HepG2 (cell line): ENCODE results near the gene BEST2. TPM values are rescaled to one million over a fixed set of nuclear protein-coding genes. Genes with fewer than 3 reads are reported as not detected.

Experiments
- ATAC-seq: fragments of 200-7000 bp; cut with Tn5 transposase; 3 replicates; pipeline ENCODE4 v1.9.1; 2020; ENCODE audit warnings: mild to moderate bottlenecking, moderate library complexity
- BruUV-seq: library from RNA; stranded (reverse); fragments of 400-500 nt; replicated peaks from 2 replicates; lab custom pipeline; 2021; lab: Mats Ljungman, UMichigan
- CTCF ChIA-PET: fragments of 300-600 bp; formaldehyde crosslinking; extraction: SDS; loops from one replicate; lab custom pipeline; 2021; ENCODE audit warnings: low total read pairs, inconsistent platforms, low intra/inter-chr PET ratio; lab: Yijun Ruan, JAX
- POLR2A ChIA-PET: fragments of 350-600 bp; sonication (Branson Sonifier 250); formaldehyde crosslinking; loops from one replicate; lab custom pipeline; 2020; ENCODE audit warnings: antibody characterized with exemption, inconsistent platforms; lab: Yijun Ruan, JAX
- DNase-seq: peaks from one replicate; pipeline ENCODE4 v3.0.0-alpha.2; 2015; ENCODE audit warnings: low spot score
- FAIRE-seq: peaks from 3 replicates; lab custom pipeline; 2011; peaks lifted over from hg19 to GRCh38; lab: Jason Lieb, UNC
- H2AFZ ChIP-seq: one replicate; pipeline ENCODE4 v1.6.1; 2011; ENCODE audit warnings: low read length, inconsistent platforms
- H3K27ac ChIP-seq: fragments of 300-600 bp; 3 replicates; pipeline ENCODE4 v1.8.0; 2011; ENCODE audit warnings: mixed run types, mild to moderate bottlenecking, mixed read lengths, low read length, inconsistent platforms; ENCODE audit not compliant: insufficient read depth; ENCODE audit errors: extremely low read length
- H3K27me3 ChIP-seq, 2 experiments: fragments of 200-600 bp in 1 of 2; 2 replicates in 1 of 2; 3 replicates in 1 of 2; pipeline versions ENCODE4 v1.6.0 to v1.8.0; 2011; ENCODE audit warnings: low read length in 2 of 2, mild to moderate bottlenecking in 2 of 2, moderate library complexity in 2 of 2, inconsistent platforms in 1 of 2; ENCODE audit not compliant: insufficient read depth in 2 of 2, control insufficient read depth in 1 of 2
- H3K36me3 ChIP-seq, 2 experiments: fragments of 200-600 bp in 1 of 2; replicated peaks in 1 of 2; 2 replicates in 1 of 2; 3 replicates in 1 of 2; pipeline versions ENCODE4 v1.5.1 to v1.8.0; 2011; ENCODE audit warnings: low read length in 2 of 2, inconsistent platforms in 1 of 2; ENCODE audit not compliant: insufficient read depth in 2 of 2, control insufficient read depth in 1 of 2
- H3K4me1 ChIP-seq: 2 replicates; pipeline ENCODE4 v1.5.1; 2012; ENCODE audit warnings: low read length, inconsistent platforms; ENCODE audit not compliant: insufficient read depth
- H3K4me2 ChIP-seq: 2 replicates; pipeline ENCODE4 v1.6.0; 2011; ENCODE audit warnings: low read depth, low read length, inconsistent platforms
- H3K4me3 ChIP-seq, 3 experiments: fragments of 200-600 bp in 1 of 3; sonication (generic), shearing (Covaris generic) in 1 of 3; replicated peaks in 1 of 3; 2 replicates each; pipeline ENCODE4 v1.5.1; 2011 to 2016; ENCODE audit warnings: low read length in 3 of 3, inconsistent platforms in 2 of 3, low read depth in 2 of 3, mild to moderate bottlenecking in 2 of 3, control low read depth in 1 of 3, mixed read lengths in 1 of 3; ENCODE audit not compliant: insufficient read depth in 1 of 3
- H3K79me2 ChIP-seq: one replicate; pipeline ENCODE4 v1.6.1; 2011; ENCODE audit warnings: low read length, inconsistent platforms; ENCODE audit not compliant: insufficient read depth
- H3K9ac ChIP-seq: 2 replicates; pipeline ENCODE4 v1.6.0; 2011; ENCODE audit warnings: mild to moderate bottlenecking, low read depth, low read length, inconsistent platforms; ENCODE audit not compliant: insufficient read depth
- H3K9me3 ChIP-seq: 2 replicates; pipeline ENCODE4 v1.5.1; 2012; ENCODE audit warnings: mild to moderate bottlenecking, low read length
- H4K20me1 ChIP-seq: 2 replicates; pipeline ENCODE4 v1.6.0; 2011; ENCODE audit warnings: inconsistent platforms, mild to moderate bottlenecking, low read length, moderate library complexity; ENCODE audit not compliant: insufficient read depth
- ATRX ChIP-seq: sonication (generic); formaldehyde crosslinking; IDR thresholded peaks from 2 replicates; pipeline ENCODE4 v1.4.0; 2020; ENCODE audit warnings: missing genetic modification reagents, borderline replicate concordance
- BORCS8-MEF2B ChIP-seq: sonication (generic); formaldehyde crosslinking; IDR thresholded peaks from 2 replicates; pipeline ENCODE4 v1.8.0; 2022; ENCODE audit warnings: mild to moderate bottlenecking, missing genetic modification reagents
- KLF15 ChIP-seq: sonication (generic); formaldehyde crosslinking; IDR thresholded peaks from 2 replicates; pipeline ENCODE4 v1.8.1; 2023; ENCODE audit warnings: borderline replicate concordance, mild to moderate bottlenecking, inconsistent platforms, missing genetic modification reagents, mixed read lengths
- MAFF ChIP-seq: IDR thresholded peaks from 2 replicates; pipeline ENCODE4 v1.6.1; 2011; ENCODE audit warnings: low read depth, low read length, improper control_type of control experiment
- MATR3 ChIP-seq: sonication (generic); formaldehyde crosslinking; IDR thresholded peaks from 2 replicates; pipeline ENCODE4 v1.4.0; 2020; ENCODE audit warnings: missing genetic modification reagents
- MEIS1 ChIP-seq: sonication (generic); formaldehyde crosslinking; IDR thresholded peaks from 2 replicates; pipeline ENCODE4 v1.9.0; 2021; ENCODE audit warnings: mild to moderate bottlenecking, missing genetic modification reagents, moderate library complexity, borderline replicate concordance
- MXD4 ChIP-seq: IDR thresholded peaks from 2 replicates; pipeline ENCODE4 v1.6.1; 2016; ENCODE audit warnings: mild to moderate bottlenecking, missing biosample characterization, missing genetic modification reagents
- NFKB2 ChIP-seq: sonication (generic); formaldehyde crosslinking; IDR thresholded peaks from 2 replicates; pipeline ENCODE4 v1.4.0; 2020; ENCODE audit warnings: missing genetic modification reagents, borderline replicate concordance
- NKX3-1 ChIP-seq: sonication (generic); formaldehyde crosslinking; IDR thresholded peaks from 2 replicates; pipeline ENCODE4 v1.5.0; 2020; ENCODE audit warnings: missing genetic modification reagents
- ZNF484 ChIP-seq: sonication (generic); formaldehyde crosslinking; IDR thresholded peaks from 2 replicates; pipeline ENCODE4 v1.5.1; 2020; ENCODE audit warnings: mild to moderate bottlenecking, low read depth, missing genetic modification reagents, borderline replicate concordance
- ZNF782 ChIP-seq: sonication (generic); formaldehyde crosslinking; IDR thresholded peaks from 2 replicates; pipeline ENCODE4 v1.4.0; 2020; ENCODE audit warnings: missing genetic modification reagents, mild to moderate bottlenecking, borderline replicate concordance
- WGBS: methylation state at CpG from one replicate; pipeline ENCODE4 v1.1.6; 2017; ENCODE audit warnings: low lambda C conversion rate; 5-methylcytosine and 5-hydroxymethylcytosine counted together
- in situ Hi-C: cut with HindIII; loops from 2 replicates; pipeline ENCODE4 v1.10.0; 2017; ENCODE audit warnings: low pct_unique_long_range_greater_than_20kb; ENCODE audit not compliant: extremely low pct_ligation_motif_present
- intact Hi-C: fragments of 100-400 bp; cut with micrococcal nuclease; formaldehyde crosslinking; loops from one replicate; pipeline ENCODE4 v1.10.0; 2022; ENCODE audit not compliant: unreplicated experiment
- polyA plus RNA-seq, 8 experiments: library from polyadenylated mRNA; depleted of rRNA in 3 of 8; stranded (reverse) in 7 of 8; unstranded in 1 of 8; fragments of >200 nt; fragmentation: Illumina TruSeq in 4 of 8; extraction: Trizol in 4 of 8; gene quantifications; 2 replicates each; pipeline versions ENCODE4 v1.2.1 to v1.2.3, GENCODE V29; 2011 to 2016; ENCODE audit warnings: low read depth in 4 of 8, missing spikeins in 1 of 8, mixed read lengths in 1 of 8; ENCODE audit not compliant: insufficient read depth in 1 of 8
- total RNA-seq, 5 experiments: library from RNA; depleted of rRNA; stranded (reverse); fragments of >200 nt; fragmentation: Illumina TruSeq; extraction: Trizol; gene quantifications; 2 replicates each; pipeline ENCODE4 v1.2.3, GENCODE V29; 2016; ENCODE audit warnings: low read depth in 1 of 5
- TF ChIP-seq, protein P1 (sequence below): sonication (generic); formaldehyde crosslinking; conservative IDR thresholded peaks from 2 replicates; pipeline ENCODE4 v1.4.0; 2020; ENCODE audit warnings: missing genetic modification reagents
- TF ChIP-seq, protein P2 (sequence below): sonication (generic); formaldehyde crosslinking; IDR thresholded peaks from 2 replicates; pipeline ENCODE4 v1.5.0; 2020; ENCODE audit warnings: mild to moderate bottlenecking, missing genetic modification reagents, moderate library complexity
- TF ChIP-seq, protein P3 (sequence below): sonication (generic); formaldehyde crosslinking; IDR thresholded peaks from 2 replicates; pipeline ENCODE4 v1.5.0; 2020; ENCODE audit warnings: mild to moderate bottlenecking, missing genetic modification reagents

The BEST2 gene
- total and polyA plus RNA-seq, 2 of the 13 experiments (the other 11 are each of a cell fraction or from before 2014, with no cell fraction given): not detected

DNA sequence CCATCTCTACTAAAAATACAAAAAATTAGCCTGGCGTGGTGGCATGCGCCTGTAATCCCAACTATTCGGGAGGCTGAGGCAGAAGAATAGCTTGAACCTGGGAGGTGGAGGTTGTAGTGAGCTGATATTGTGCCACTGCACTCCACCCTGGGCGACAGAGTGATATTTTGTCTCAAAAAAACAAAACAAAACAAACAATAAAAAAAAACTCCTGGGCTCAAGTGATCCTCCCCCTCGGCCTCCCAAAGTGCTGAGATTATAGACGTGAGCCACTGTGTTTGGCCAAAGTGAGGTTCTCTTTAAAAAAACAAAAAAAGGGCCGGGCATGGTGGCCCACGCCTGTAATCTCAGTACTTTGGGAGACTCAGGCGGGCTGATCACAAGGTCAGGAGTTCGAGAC is 35.9 kb downstream of the BEST2 start:
- peaks cover 77% of the 10 kb centered on the region for H3K4me1 ChIP-seq
- BruUV-seq: no TSS peak
- TF ChIP-seq BORCS8-MEF2B (CRISPR knock-in tag) (no peak), KLF15 (CRISPR knock-in tag) (no peak), ZNF782 (CRISPR knock-in tag) (no peak), MXD4 (CRISPR knock-in tag) (no peak), NKX3-1 (no peak), ZNF484 (no peak), NFKB2 (CRISPR knock-in tag) (no peak), MATR3 (CRISPR knock-in tag) (no peak), ATRX (no peak), MEIS1 (CRISPR knock-in tag) (no peak), MAFF (no peak)
- TF ChIP-seq, protein P1, sequence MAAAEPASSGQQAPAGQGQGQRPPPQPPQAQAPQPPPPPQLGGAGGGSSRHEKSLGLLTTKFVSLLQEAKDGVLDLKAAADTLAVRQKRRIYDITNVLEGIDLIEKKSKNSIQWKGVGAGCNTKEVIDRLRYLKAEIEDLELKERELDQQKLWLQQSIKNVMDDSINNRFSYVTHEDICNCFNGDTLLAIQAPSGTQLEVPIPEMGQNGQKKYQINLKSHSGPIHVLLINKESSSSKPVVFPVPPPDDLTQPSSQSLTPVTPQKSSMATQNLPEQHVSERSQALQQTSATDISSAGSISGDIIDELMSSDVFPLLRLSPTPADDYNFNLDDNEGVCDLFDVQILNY (CRISPR knock-in tag): no peak
- TF ChIP-seq, protein P2, sequence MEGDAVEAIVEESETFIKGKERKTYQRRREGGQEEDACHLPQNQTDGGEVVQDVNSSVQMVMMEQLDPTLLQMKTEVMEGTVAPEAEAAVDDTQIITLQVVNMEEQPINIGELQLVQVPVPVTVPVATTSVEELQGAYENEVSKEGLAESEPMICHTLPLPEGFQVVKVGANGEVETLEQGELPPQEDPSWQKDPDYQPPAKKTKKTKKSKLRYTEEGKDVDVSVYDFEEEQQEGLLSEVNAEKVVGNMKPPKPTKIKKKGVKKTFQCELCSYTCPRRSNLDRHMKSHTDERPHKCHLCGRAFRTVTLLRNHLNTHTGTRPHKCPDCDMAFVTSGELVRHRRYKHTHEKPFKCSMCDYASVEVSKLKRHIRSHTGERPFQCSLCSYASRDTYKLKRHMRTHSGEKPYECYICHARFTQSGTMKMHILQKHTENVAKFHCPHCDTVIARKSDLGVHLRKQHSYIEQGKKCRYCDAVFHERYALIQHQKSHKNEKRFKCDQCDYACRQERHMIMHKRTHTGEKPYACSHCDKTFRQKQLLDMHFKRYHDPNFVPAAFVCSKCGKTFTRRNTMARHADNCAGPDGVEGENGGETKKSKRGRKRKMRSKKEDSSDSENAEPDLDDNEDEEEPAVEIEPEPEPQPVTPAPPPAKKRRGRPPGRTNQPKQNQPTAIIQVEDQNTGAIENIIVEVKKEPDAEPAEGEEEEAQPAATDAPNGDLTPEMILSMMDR: no peak
- TF ChIP-seq, protein P3, sequence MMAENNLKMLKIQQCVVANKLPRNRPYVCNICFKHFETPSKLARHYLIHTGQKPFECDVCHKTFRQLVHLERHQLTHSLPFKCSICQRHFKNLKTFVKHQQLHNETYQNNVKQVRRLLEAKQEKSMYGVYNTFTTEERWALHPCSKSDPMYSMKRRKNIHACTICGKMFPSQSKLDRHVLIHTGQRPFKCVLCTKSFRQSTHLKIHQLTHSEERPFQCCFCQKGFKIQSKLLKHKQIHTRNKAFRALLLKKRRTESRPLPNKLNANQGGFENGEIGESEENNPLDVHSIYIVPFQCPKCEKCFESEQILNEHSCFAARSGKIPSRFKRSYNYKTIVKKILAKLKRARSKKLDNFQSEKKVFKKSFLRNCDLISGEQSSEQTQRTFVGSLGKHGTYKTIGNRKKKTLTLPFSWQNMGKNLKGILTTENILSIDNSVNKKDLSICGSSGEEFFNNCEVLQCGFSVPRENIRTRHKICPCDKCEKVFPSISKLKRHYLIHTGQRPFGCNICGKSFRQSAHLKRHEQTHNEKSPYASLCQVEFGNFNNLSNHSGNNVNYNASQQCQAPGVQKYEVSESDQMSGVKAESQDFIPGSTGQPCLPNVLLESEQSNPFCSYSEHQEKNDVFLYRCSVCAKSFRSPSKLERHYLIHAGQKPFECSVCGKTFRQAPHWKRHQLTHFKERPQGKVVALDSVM (CRISPR knock-in tag): no peak
- H2AFZ ChIP-seq: no peak overlapping the region
- H3K27me3 ChIP-seq: no peaks in the 10 kb centered on the region; a peak in 2 of 5 replicates
- no peak overlapping the region for H3K4me3 ChIP-seq
- intact Hi-C loops (no loop called here), in situ Hi-C loops (no loop called here)
- no peak overlapping the region for H3K9ac ChIP-seq
- H3K27ac ChIP-seq: no peak overlapping the region
- ChIA-PET POLR2A (interaction anchor here (1.4 to 1.5 kb wide), 2 partner anchors 9 to 13 kb away, joined by 3 to 5 read pairs; no protein-coding TSS in a partner anchor), CTCF (no interaction called here)
- no peaks in the 10 kb centered on the region for H3K36me3 ChIP-seq
- no peak for ATAC-seq
- no peaks in the 10 kb centered on the region for H3K9me3 ChIP-seq
- H4K20me1 ChIP-seq: no peaks in the 10 kb centered on the region
- WGBS: 46% methylated on average over 10 of the region's 10 CpGs
- no peak for DNase-seq
- no peak for FAIRE-seq
- peaks cover 4% of the 10 kb centered on the region for H3K79me2 ChIP-seq
- H3K4me2 ChIP-seq: no peak overlapping the region
